Right atrium auricular region (tissue), 2 donors: Measurements from ENCODE around the gene IRX6. TPM values are rescaled to one million over a fixed set of nuclear protein-coding genes. Genes with fewer than 3 reads are reported as not detected.

Source experiments
- DNase-seq: peaks from one replicate; pipeline ENCODE4 v3.0.0-alpha.2; 2019; ENCODE audit warnings: low spot score
- H3K27ac ChIP-seq, 2 donors: fragments of 200-600 bp; sonication (generic); 1 replicate in 1 of 2; 2 replicates in 1 of 2; pipeline ENCODE4 v1.5.1; 2016 to 2019
- H3K27me3 ChIP-seq, 2 donors: fragments of 200-600 bp; sonication (generic); one replicate each; pipeline versions ENCODE4 v1.5.1 to v1.6.0; 2017 to 2019
- H3K36me3 ChIP-seq: fragments of 200-600 bp; sonication (generic); one replicate; pipeline ENCODE4 v1.5.1; 2016
- H3K4me1 ChIP-seq, 2 donors: fragments of 200-600 bp; sonication (generic); one replicate each; pipeline versions ENCODE4 v1.5.1 to v1.6.0; 2017 to 2019
- H3K4me3 ChIP-seq, 2 donors: fragments of 200-600 bp; sonication (generic); 1 replicate in 1 of 2; 2 replicates in 1 of 2; pipeline ENCODE4 v1.5.1; 2017 to 2019; ENCODE audit warnings: mild to moderate bottlenecking in 1 of 2, moderate library complexity in 1 of 2
- H3K9me3 ChIP-seq, 2 donors: fragments of 200-600 bp; sonication (generic); one replicate each; pipeline ENCODE4 v1.5.1; 2019
- total RNA-seq, 2 donors: library from RNA; depleted of rRNA; stranded (reverse); fragments of >200 nt; gene quantifications; one replicate each; pipeline ENCODE4 v1.1.0, GENCODE V29; 2016
- TF ChIP-seq, protein P1 (sequence below), 2 donors: fragments of 200-600 bp; sonication (generic); IDR thresholded peaks; one replicate each; pipeline ENCODE4 v1.5.1; 2019; ENCODE audit warnings: antibody characterized with exemption in 2 of 2

The IRX6 gene
- total RNA-seq: under 1 TPM in 1 of 2 donors, not detected in 1; 0.35 TPM

DNA sequence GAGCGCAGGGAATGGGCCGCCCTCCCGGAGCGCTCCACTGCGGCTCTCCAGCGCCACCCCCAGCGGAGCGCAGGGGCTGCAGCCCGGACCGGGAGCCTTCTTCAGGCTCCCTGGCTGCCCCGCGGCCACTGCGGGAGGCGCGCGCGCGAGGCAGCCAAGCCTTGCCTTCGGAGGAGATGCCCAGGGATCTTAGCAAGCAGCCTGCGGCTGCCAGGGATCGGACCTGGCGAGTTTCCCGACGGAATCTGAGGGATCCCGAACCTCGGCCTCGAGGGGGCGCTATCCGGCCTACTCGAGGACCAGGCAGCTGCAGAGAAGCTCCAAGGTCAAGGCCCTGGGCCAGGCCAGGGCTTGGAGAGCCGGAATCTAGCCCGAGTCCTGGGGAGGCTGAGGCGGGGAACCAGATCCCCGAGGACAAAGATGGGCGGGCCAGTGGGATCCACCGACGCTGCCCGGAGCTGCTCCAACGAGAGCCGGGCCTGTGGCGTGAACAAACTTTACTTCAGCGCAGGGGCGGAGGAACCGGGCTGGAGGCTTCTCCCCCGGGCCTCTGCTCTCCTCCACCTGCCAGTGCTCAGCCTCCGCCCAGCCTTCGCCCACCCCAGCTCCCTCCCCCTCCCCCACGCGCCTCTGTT, at the start of gene IRX6:
IRX6 (plus strand) TSS at position 567 of the 635 bp plus-strand sequence. CDS start 889 bp downstream, outside the sequence.
- H3K9me3 ChIP-seq: no peaks in the 10 kb centered on the region
- peak within 1 kb of the TSS in 1 of 2 donors; percentile 13 for H3K4me3 ChIP-seq
- DNase-seq: no peak
- TF ChIP-seq, protein P1, sequence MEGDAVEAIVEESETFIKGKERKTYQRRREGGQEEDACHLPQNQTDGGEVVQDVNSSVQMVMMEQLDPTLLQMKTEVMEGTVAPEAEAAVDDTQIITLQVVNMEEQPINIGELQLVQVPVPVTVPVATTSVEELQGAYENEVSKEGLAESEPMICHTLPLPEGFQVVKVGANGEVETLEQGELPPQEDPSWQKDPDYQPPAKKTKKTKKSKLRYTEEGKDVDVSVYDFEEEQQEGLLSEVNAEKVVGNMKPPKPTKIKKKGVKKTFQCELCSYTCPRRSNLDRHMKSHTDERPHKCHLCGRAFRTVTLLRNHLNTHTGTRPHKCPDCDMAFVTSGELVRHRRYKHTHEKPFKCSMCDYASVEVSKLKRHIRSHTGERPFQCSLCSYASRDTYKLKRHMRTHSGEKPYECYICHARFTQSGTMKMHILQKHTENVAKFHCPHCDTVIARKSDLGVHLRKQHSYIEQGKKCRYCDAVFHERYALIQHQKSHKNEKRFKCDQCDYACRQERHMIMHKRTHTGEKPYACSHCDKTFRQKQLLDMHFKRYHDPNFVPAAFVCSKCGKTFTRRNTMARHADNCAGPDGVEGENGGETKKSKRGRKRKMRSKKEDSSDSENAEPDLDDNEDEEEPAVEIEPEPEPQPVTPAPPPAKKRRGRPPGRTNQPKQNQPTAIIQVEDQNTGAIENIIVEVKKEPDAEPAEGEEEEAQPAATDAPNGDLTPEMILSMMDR (IDR thresholded peaks at IDR 0.05): peak in 1 of 2 donors; percentile 25
- H3K36me3 ChIP-seq: no peaks in the 10 kb centered on the region
- peaks cover 0 to 3% of the 10 kb centered on the region in 2 donors for H3K27me3 ChIP-seq
- no peak within 1 kb of the TSS for H3K27ac ChIP-seq
- peaks cover 0 to 20% of the 10 kb centered on the region in 2 donors for H3K4me1 ChIP-seq

DNA sequence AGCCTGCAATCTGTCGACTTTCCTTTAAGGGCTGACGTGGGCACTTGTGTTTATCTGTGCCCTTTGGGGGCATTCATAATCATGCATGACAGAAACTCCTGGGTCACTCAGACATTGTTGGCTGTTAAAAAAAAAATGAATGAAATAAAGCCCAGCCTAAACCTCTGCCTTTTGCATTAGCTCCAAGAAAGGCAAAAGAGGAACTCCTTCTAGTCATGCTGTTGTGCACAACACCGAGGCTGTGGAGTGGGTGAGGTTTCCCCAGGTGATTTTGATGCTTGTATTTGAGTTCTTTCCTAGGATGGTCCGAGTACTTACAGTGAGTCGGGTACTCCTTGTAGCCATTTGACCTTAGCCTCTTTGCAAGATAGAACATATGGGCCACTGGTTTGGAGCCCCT, 49.6 kb upstream of the IRX6 start:
- no peak for DNase-seq
- no peaks in the 10 kb centered on the region for H3K4me1 ChIP-seq
- no peaks in the 10 kb centered on the region for H3K27me3 ChIP-seq
- TF ChIP-seq, protein P1 (IDR thresholded peaks at IDR 0.05): no peak
- H3K27ac ChIP-seq: no peak overlapping the region
- H3K9me3 ChIP-seq: no peaks in the 10 kb centered on the region
- H3K36me3 ChIP-seq: no peaks in the 10 kb centered on the region
- no peak overlapping the region for H3K4me3 ChIP-seq

DNA sequence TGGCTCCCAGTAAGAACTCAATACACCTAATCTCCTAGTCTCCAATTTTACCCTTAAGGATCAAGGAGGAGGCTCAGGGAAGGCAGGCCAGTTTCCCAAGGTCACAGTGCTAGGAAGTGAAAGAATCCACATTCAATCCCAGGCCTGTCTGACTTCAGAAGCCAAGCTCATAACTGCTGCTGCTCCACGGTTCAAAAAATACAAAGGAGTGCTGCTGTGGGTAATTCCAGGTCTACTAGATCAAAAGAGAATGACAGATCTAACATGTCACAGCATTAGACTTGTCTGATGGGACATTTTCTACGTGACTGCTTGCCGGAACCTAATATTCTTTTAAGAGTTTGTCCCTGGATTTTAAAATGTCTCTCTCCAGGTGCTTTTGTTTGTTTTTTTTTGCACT, 48.8 kb upstream of the IRX6 start:
- Histone ChIP-seq H3K4me1 (no peaks in the 10 kb centered on the region), H3K4me3 (no peak overlapping the region), H3K36me3 (no peaks in the 10 kb centered on the region), H3K9me3 (no peaks in the 10 kb centered on the region), H3K27ac (no peak overlapping the region), H3K27me3 (no peaks in the 10 kb centered on the region)
- no peak for DNase-seq
- TF ChIP-seq, protein P1 (IDR thresholded peaks at IDR 0.05): no peak

DNA sequence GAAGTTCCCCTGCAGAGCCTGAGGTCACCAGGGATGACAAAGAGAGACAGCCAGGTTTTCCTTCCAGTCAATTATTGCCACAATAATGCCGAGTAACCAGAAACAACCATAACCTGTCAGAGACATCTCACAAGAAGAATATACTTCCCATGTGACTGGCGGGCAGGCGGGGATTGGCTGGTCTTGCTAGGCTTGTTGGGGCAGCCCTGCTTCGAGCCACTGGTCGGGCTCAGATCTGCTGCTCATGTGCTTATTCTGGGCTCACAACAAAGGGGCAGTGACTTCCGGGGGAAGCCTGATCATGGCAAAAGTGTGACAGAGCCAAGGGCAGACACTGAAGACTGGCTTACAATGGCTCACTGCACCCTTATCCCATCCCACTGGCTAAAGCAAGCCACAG, 48.1 kb upstream of the IRX6 start:
- H3K36me3 ChIP-seq: no peaks in the 10 kb centered on the region
- H3K27ac ChIP-seq: no peak overlapping the region
- H3K4me3 ChIP-seq: no peak overlapping the region
- no peaks in the 10 kb centered on the region for H3K4me1 ChIP-seq
- H3K27me3 ChIP-seq: no peaks in the 10 kb centered on the region
- TF ChIP-seq, protein P1 (IDR thresholded peaks at IDR 0.05): no peak
- no peaks in the 10 kb centered on the region for H3K9me3 ChIP-seq
- no peak for DNase-seq

DNA sequence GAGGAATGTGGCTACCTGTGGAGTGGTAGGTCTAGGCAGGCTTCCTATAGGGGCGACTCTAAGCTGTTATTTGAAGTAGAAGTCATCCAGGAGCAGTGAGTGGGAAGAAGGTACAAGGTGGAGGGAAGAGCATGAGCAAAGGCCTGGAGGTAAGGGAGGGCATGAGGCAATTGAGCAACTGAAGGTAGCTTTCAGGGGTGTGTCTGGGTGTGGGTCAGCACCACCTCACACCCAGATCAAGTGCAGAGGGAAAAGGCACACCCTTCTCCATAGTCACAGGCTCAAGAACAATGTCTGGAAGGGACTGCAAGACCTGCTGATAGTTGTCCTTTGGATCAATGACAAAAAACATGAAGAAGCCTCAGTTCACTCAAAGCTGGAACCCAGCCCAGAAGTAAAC, 46.5 kb upstream of the IRX6 start:
- Histone ChIP-seq H3K9me3 (no peaks in the 10 kb centered on the region), H3K4me3 (no peak overlapping the region), H3K27me3 (no peaks in the 10 kb centered on the region), H3K36me3 (no peaks in the 10 kb centered on the region), H3K27ac (no peak overlapping the region), H3K4me1 (no peaks in the 10 kb centered on the region)
- TF ChIP-seq, protein P1 (IDR thresholded peaks at IDR 0.05): no peak
- DNase-seq: no peak

DNA sequence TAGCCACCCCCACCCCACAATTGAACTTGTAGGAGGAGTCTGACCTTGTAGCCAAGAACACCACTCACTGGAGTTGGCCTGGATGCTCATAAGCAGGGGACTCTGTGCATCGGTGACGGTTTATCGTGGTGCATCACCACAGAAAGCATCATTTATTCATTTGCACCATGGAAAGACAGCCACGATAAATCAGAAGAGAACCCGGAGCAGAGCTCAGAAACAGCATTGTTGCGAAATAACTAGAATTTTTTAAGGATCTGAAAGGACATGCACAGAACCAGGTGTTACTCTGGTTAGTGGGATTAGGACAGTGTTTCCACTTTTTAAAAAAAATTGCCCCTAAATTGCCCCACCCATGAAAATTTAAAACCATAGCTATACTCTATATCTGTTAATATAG, 44.4 kb upstream of the IRX6 start:
- no peaks in the 10 kb centered on the region for H3K27me3 ChIP-seq
- no peak overlapping the region for H3K27ac ChIP-seq
- H3K9me3 ChIP-seq: no peaks in the 10 kb centered on the region
- H3K4me1 ChIP-seq: no peaks in the 10 kb centered on the region
- no peaks in the 10 kb centered on the region for H3K36me3 ChIP-seq
- no peak for DNase-seq
- TF ChIP-seq, protein P1 (IDR thresholded peaks at IDR 0.05): no peak
- H3K4me3 ChIP-seq: no peak overlapping the region
